Hepatocyte (in vitro differentiated cells): ENCODE data around the gene FOXN4. TPM values are rescaled to one million over a fixed set of nuclear protein-coding genes. Genes with fewer than 3 reads are reported as not detected.

Experiments used
- DNase-seq: peaks from one replicate; pipeline ENCODE4 v3.0.0-alpha.2; 2016; ENCODE audit warnings: low spot score
- H2AFZ ChIP-seq: fragments of 200-600 bp; sonication (generic); 2 replicates; pipeline ENCODE4 v1.6.0; 2016; ENCODE audit warnings: antibody characterized with exemption, mild to moderate bottlenecking
- H3K27ac ChIP-seq: fragments of 200-600 bp; sonication (generic); 2 replicates; pipeline ENCODE4 v1.5.1; 2016; ENCODE audit warnings: mild to moderate bottlenecking
- H3K27me3 ChIP-seq: fragments of 200-600 bp; sonication (generic); 2 replicates; pipeline ENCODE4 v1.6.1; 2016
- H3K36me3 ChIP-seq: fragments of 200-600 bp; sonication (generic); replicated peaks from 2 replicates; pipeline ENCODE4 v1.5.1; 2016; ENCODE audit warnings: low read depth; ENCODE audit not compliant: insufficient read depth
- H3K4me1 ChIP-seq: fragments of 200-600 bp; sonication (generic); 2 replicates; pipeline ENCODE4 v1.5.1; 2016; ENCODE audit warnings: mild to moderate bottlenecking, moderate library complexity; ENCODE audit not compliant: insufficient read depth
- H3K4me2 ChIP-seq: fragments of 200-600 bp; sonication (generic); 2 replicates; pipeline ENCODE4 v1.6.0; 2016
- H3K4me3 ChIP-seq: fragments of 200-600 bp; sonication (generic); 2 replicates; pipeline ENCODE4 v1.5.1; 2016; ENCODE audit warnings: mild to moderate bottlenecking
- H3K79me2 ChIP-seq: fragments of 200-600 bp; sonication (generic); 2 replicates; pipeline ENCODE4 v1.6.0; 2017; ENCODE audit warnings: mild to moderate bottlenecking
- H3K9me2 ChIP-seq: fragments of 200-600 bp; sonication (generic); replicated peaks from 2 replicates; pipeline ENCODE4 v1.6.0; 2017; ENCODE audit warnings: mild to moderate bottlenecking; ENCODE audit not compliant: insufficient read depth
- H3K9me3 ChIP-seq: fragments of 200-600 bp; sonication (generic); 2 replicates; pipeline ENCODE4 v1.5.1; 2016; ENCODE audit warnings: low read depth, mild to moderate bottlenecking
- H4K20me1 ChIP-seq: fragments of 200-600 bp; sonication (generic); 2 replicates; pipeline ENCODE4 v1.6.0; 2016; ENCODE audit warnings: mild to moderate bottlenecking; ENCODE audit not compliant: insufficient read depth, poor library complexity, severe bottlenecking
- CTCF ChIP-seq: fragments of 200-600 bp; sonication (generic); IDR thresholded peaks from 2 replicates; pipeline ENCODE4 v1.5.1; 2016; ENCODE audit warnings: antibody characterized with exemption, mild to moderate bottlenecking; ENCODE audit not compliant: poor library complexity
- EZH2 ChIP-seq: fragments of 200-600 bp; sonication (generic); IDR thresholded peaks from 2 replicates; pipeline ENCODE4 v1.6.1; 2016; ENCODE audit warnings: antibody characterized with exemption, mild to moderate bottlenecking, borderline replicate concordance
- EZH2phosphoT487 ChIP-seq: fragments of 200-600 bp; sonication (generic); IDR thresholded peaks from one replicate; pipeline ENCODE4 v1.6.1; 2018; ENCODE audit warnings: antibody characterized with exemption, mild to moderate bottlenecking, low read depth, moderate library complexity; ENCODE audit not compliant: unreplicated experiment, severe bottlenecking
- WGBS: methylation state at CpG from one replicate; pipeline ENCODE4 v1.1.6; 2016; ENCODE audit warnings: low lambda C conversion rate; ENCODE audit errors: missing lambda C conversion rate; 5-methylcytosine and 5-hydroxymethylcytosine counted together
- polyA plus RNA-seq: library from polyadenylated mRNA; unstranded; fragments of >200 nt; fragmentation: Nextera tagmentation; extraction: Ambion mirVana; gene quantifications from 2 replicates; pipeline ENCODE4 v1.2.1, GENCODE V29; 2016
- total RNA-seq: library from RNA; depleted of rRNA; stranded (reverse); fragments of >200 nt; gene quantifications from 2 replicates; pipeline ENCODE4 v1.2.3, GENCODE V29; 2014

The FOXN4 gene
- total and polyA plus RNA-seq, 2 experiments from 2014 or later: not detected

- Histone ChIP-seq H2AFZ (no peak overlapping the region), H3K4me1 (no peaks in the 10 kb centered on the region), H3K4me3 (no peak overlapping the region), H3K9me3 (no peaks in the 10 kb centered on the region), H3K4me2 (no peak overlapping the region), H4K20me1 (no peaks in the 10 kb centered on the region), H3K27me3 (peaks cover 6% of the 10 kb centered on the region), H3K9me2 (no peaks in the 10 kb centered on the region), H3K79me2 (no peaks in the 10 kb centered on the region), H3K36me3 (no peaks in the 10 kb centered on the region), H3K27ac (no peak overlapping the region)
- WGBS: 96% methylated on average over 13 of the region's 16 CpGs
- no peak for DNase-seq
- TF ChIP-seq EZH2 (no peak), CTCF (no peak), EZH2phosphoT487 (no peak)
Observed at GRCh38 chr12:109287811-109288469, 21.1 kb downstream of the FOXN4 start.

DNA sequence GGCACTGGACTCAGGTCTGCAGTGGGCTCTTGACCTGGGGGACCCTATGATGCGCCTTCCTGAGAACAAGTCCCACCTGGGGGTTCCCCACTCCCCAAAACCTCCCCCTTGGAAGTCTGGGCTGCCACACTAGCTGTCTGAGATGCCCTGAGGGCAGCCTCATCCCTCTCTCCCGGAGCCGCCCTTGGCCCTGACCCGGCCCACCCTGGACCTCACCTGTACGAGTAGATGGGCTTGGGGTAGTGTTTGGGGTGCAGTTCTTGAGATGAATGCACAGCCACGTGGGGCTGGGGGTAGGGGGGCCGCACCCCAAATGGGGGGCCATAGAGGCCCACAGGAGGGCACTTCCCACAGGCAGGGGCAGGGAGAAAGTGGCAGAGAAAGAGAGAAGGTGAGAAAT, 21.9 kb downstream of the FOXN4 start:
- no peaks in the 10 kb centered on the region for H3K9me2 ChIP-seq
- no peaks in the 10 kb centered on the region for H4K20me1 ChIP-seq
- no peak overlapping the region for H2AFZ ChIP-seq
- H3K9me3 ChIP-seq: no peaks in the 10 kb centered on the region
- peaks cover 5% of the 10 kb centered on the region for H3K27me3 ChIP-seq
- no peak for DNase-seq
- H3K4me1 ChIP-seq: no peaks in the 10 kb centered on the region
- 85% methylated on average over 7 of the region's 7 CpGs for WGBS
- no peak overlapping the region for H3K4me3 ChIP-seq
- H3K4me2 ChIP-seq: no peak overlapping the region
- H3K79me2 ChIP-seq: no peaks in the 10 kb centered on the region
- TF ChIP-seq EZH2phosphoT487: no peak
- TF ChIP-seq EZH2: no peak
- no peak overlapping the region for H3K27ac ChIP-seq
- no peaks in the 10 kb centered on the region for H3K36me3 ChIP-seq

DNA sequence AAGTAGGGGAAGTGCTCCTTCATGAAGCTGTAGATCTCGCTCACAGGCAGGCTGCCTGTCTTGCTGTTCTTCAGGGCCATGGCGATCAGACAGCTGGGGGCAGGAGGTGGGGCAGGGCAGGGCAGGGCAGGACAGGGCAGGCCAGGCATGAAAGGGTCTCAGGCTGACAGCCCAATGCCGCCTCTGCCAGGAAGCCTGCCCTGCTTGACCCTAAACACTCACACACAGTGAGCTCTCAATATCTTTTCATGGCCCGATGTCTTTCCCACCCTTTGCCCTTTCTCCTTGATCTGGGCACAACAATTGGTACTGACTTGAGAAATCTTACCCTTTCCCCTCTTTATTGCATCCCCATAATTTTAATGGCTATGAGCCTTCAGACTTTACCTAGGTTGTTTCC, 22.4 kb downstream of the FOXN4 start:
- H3K4me3 ChIP-seq: no peak overlapping the region

More for the DNA sequence above, 22.4 kb downstream of the FOXN4 start:
- Histone ChIP-seq H3K27ac (no peak overlapping the region), H3K9me2 (no peaks in the 10 kb centered on the region), H3K4me1 (no peaks in the 10 kb centered on the region), H3K9me3 (no peaks in the 10 kb centered on the region), H3K79me2 (no peaks in the 10 kb centered on the region), H4K20me1 (no peaks in the 10 kb centered on the region), H3K36me3 (no peaks in the 10 kb centered on the region), H3K27me3 (no peaks in the 10 kb centered on the region), H2AFZ (no peak overlapping the region), H3K4me2 (no peak overlapping the region)
- WGBS: 88% methylated on average over 4 of the region's 4 CpGs
- no peak for DNase-seq
- no peak for TF ChIP-seq EZH2phosphoT487
- TF ChIP-seq CTCF: no peak
- TF ChIP-seq EZH2: no peak
